LNCAP (cell line): ENCODE data around the gene NPPB.
A peak's percentile ranks its signal among the peaks of the same experiment; 100 is the strongest.

Source experiments
- CTCF ChIP-seq: fragments of 450-650 bp; IDR thresholded peaks from 2 replicates; pipeline ENCODE4 v1.5.1; 2017; ENCODE audit warnings: mild to moderate bottlenecking

The NPPB gene

DNA sequence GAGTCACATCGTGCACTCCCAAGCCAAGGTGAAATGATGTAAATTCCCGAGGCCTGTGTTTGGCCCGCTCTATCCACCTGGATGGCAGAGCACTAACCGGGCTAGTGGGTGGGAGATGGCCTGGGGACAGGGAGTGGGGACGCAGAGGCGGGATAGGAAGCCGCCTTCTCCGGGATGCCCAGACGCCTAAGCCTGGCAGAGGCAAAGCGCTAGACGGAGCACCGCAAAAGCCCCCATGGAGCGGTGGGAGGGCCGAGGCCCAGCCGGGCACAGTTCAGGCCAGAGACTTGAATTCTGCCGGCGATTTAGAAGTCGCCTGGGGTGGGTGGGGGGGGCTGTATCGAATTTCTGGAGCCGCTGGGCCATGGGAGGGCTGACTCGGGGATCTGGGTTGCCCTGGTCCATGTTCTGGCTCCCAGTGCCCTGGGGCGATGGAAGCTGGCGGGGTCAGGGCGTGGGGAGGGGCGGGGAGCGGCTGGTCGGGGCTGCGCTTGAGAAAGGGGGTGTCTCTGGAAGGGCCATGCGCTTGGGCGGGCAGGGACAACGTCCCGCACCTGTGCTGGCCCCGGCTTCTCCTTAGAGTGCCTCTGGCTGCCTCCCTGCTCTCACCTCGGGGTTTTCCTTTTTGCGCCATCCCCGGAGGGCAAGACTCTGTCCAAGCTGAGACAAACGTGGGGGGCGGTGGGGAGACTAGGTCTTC is 39.5 kb upstream of the NPPB start:
- no peak for TF ChIP-seq CTCF

- peak; percentile 95 for TF ChIP-seq CTCF
These were observed 35.1 kb upstream of the NPPB start for GRCh38 chr1:11893907-11894251.

GRCh38 chr1:11891433-11892186 is 32.9 kb upstream of the NPPB start:
- no peak for TF ChIP-seq CTCF

GRCh38 chr1:11888877-11889208 is 30.1 kb upstream of the NPPB start:
- no peak for TF ChIP-seq CTCF

DNA sequence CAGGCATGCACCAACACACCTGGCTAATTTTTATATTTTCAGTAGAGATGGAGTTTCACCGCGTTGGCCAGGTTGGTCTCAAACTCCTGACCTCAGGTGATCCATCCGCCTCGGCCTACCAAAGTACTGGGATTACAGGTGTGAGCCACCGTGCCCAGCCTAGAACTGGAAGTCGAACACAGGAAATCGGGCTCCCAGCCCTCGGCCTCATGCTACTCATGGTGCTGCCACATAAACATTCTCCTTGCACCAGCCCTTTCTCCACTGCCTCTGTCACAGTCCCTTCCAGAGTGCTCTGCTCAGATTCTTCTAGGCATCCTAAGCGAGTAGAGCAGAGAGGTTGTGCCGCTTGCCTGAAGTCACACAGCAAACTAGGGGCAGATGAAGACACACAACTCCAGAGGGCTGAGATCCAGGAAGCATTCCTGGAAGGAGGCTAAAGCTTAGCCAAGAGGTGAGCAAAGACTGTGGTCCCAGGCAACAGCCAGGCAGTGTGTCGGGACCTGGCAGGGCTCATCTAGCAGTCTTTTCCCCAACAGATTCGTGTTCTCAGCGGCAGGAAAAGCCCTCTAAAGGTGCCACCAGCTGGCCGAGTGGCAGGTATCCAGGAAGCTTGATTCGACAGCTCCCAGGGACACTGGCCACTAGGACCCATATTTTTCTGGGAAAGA is 29.6 kb upstream of the NPPB start:
- TF ChIP-seq CTCF, result no peak

DNA sequence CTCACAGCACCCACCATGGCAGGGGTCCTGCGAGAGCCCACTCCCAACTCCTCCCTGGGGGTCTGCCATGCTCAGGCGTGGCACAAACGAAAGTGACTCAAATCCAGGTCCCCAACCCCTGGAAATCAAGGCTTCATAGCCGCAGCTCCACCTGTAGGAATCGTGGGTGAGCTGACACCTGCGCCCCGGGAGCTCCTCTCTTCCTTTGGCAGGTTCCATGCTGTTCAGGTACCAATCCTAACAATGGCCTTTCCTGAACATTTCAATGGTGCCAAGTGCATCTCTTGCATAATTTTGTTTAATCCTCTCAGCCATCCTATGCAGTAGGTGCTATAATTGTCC is 28.9 kb upstream of the NPPB start:
- no peak for TF ChIP-seq CTCF

DNA sequence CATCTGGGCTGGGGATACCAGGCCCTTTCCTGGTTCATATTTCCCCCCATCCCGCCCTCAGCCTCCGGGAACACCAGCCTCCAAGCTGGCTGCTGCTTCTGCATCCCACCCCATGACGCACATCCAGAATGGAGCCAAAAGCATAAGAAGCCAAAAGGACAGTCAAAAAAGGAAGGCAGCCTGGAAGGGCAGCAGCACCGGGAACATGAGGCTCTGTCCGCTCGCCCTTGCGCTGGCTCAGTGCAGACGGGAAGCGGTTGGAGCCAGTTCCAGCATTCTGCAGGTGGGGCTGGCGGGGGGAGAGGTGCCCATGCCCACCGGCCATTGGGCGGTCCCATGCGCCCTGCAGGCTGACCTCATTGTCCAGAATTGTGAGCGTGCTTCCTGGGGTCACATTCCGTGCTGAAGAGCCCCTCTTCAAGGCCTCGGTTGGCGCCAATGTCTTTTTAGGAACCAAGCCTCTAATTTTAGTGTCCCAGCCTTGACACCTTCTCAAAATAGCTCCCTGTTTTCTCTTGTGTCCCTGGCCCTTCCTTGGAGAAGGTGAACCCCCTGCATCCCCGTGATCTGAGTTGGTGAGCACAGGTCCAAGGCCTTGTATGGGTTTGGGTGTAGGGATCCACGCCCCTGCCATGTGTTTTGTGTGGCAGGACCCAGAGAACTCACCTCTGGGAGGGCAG is 28.4 kb upstream of the NPPB start:
- TF ChIP-seq CTCF, result no peak
